Astrocyte of the spinal cord (primary cell): ENCODE measurements around the gene COL4A2.

Experiments
- DNase-seq: peaks from one replicate; pipeline ENCODE4 v3.0.0; 2011; ENCODE audit warnings: low read depth, low spot score
- H3K4me3 ChIP-seq: 2 replicates; pipeline ENCODE4 v1.5.1; 2011; ENCODE audit warnings: low read depth, mild to moderate bottlenecking, low read length, moderate library complexity
- CTCF ChIP-seq: IDR thresholded peaks from 2 replicates; pipeline ENCODE4 v1.5.1; 2012; ENCODE audit warnings: low read depth, mild to moderate bottlenecking, low read length, inconsistent platforms
- in situ Hi-C: cut with HindIII; loops from 2 replicates; pipeline ENCODE4 v1.10.0; 2017; ENCODE audit warnings: low sequenced_read_pairs

The COL4A2 gene

DNA sequence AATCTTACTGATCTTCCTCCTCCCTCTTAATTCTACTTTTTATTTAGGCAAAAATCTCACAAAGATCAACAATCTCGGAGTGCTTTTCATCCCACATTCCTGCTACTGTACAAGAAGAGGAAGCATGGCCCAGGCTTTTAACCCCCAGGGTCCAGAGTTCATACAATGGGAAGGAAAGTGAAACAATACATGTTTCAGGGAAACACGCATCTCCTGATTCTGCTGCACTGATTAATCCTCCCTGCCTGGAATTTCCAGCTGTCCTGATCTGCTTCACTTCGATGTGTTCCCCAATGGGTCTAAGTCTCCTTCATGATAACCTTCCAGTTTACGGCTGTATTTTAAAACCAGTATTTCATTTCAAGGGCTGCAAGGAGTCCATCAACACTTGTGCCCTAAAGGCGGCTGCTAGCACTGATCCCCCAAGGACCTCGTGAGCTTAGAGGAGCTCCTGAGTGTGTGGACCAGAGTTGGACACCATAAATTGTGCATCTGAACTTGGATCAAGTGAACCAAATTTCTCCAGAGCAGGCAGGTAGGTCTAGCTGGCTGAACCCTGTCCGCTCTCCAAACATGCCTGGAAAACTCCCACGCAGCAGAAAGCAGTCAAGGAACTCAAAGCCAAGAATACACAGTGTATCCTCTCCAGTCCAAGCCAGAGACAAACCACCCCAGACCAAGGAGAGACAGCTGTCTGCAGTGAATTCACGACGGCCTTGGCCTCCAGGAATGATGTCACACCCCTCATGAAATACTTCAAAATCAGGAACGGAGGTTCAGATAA is 44.4 kb upstream of the COL4A2 start:
- TF ChIP-seq CTCF = no peak
- H3K4me3 ChIP-seq = no peak overlapping the region
- in situ Hi-C loops = no loop called here

GRCh38 chr13:110263404-110263803 is 43.7 kb upstream of the COL4A2 start:
- no peak for TF ChIP-seq CTCF
- in situ Hi-C loops = no loop called here
- no peak overlapping the region for H3K4me3 ChIP-seq
- no peak for DNase-seq

More for the DNA sequence above, 44.4 kb upstream of the COL4A2 start:
- DNase-seq = no peak

DNA sequence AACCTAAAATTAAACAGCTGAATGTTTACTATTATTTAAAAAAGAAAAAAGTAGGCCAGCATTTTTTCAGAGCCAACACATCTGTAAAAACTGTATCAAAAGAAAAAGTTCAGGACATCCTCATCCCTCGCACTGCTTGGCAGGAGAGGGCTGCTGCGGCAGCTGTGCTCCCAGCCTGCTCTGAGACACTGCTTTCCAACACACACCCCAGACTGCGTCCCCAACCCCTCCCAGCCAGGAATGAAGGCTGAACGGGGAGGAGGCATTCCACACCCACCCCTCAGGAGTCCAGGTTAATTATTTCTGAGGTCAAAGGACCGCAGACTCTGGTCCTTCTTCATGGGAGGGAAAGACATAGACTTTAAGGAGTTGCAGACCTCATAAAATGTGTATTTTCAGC is 43.2 kb upstream of the COL4A2 start:
- no peak for TF ChIP-seq CTCF
- in situ Hi-C loops = no loop called here
- DNase-seq = no peak
- no peak overlapping the region for H3K4me3 ChIP-seq

DNA sequence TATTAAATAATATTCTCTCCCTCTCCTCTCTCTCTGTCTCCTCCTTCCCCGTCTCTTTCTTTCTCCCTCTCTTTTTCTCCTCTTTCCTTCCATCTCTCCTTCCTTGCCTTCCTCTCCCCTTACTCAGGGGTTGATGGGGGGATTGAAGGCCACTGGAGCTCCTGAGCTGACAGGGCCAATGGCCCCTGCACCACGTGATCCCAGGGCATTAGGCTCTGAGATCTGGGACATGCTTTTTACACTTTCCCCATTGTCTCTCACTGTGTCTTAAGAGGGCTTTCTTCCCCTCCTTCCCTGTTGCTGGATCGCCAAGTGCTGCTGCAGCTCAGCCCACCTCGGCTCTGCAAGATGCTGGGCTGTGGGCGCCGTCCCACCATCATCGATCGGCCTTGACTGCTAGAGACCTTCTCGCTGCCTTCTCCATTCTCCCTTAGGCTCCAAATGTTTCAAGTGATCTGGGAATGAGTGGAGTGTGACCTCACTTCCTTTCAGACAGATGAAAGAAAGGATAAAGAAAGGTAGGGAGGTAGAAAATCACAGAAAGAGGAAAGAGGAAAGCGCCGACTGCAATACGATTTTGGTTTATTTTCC is 42.3 kb upstream of the COL4A2 start:
- in situ Hi-C loops = no loop called here
- no peak overlapping the region for H3K4me3 ChIP-seq
- no peak for DNase-seq
- TF ChIP-seq CTCF = no peak

DNA sequence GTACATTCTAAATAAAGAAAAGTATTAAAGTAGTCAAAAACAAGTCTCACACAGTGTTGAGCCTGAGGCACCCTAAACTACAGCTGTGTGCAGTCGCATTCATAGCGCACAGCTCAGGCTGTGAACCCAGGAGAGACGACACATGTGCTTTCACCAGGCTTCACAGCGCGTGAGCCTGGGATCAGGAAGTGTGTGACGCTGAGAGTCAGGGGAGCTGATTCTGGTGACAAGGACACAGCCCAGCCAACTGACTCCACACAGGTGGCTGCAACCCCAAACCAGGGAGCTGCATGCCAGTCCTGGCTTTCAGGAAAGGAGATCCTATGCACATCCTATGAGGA is 41.8 kb upstream of the COL4A2 start:
- no peak for TF ChIP-seq CTCF
- DNase-seq = no peak
- in situ Hi-C loops = no loop called here
- H3K4me3 ChIP-seq = no peak overlapping the region

DNA sequence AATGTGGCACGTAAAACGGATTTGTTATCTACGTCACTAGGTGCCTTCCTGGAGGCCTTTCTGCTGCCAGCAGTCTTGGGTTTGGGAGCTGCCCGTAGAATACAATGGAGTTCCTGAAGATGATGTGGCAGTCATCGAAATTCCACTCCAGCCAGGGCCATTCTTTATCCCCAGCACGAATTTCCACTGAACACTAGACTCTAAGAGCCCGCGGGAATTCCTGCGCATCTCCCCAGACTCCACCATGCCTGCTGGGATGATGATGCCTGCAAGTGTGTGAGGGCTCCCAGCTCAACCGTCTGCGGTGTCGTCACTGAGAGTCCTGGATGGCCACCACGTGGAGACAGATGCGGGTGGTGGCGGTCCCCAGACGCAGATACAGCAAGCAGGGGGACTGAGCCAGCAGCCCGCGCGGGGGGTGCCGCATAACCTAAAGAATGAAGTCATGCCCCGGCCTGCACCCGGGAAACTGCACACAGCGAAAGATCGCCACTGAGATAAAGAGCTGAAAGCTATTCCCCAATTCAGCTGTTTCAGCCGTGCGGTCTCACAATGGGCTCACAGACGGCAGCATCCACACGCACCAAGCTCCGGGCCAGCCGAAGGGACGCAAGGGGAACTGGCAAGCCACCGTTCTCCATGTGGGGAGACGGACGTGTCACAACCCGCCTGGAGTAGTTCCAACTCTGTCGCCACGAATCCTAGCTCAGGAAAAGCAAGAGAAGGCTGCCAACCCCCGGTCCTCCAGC is 41.2 kb upstream of the COL4A2 start:
- no peak overlapping the region for H3K4me3 ChIP-seq
- in situ Hi-C loops = no loop called here
- DNase-seq = no peak
- no peak for TF ChIP-seq CTCF
